ENCODE data around the gene UTS2B.

- no peak for TF ChIP-seq CTCF (IDR thresholded peaks at IDR 0.05)
- no peak for TF ChIP-seq POLR2A (IDR thresholded peaks at IDR 0.05)
Measured at GRCh38 chr3:191369616-191370010, 39.3 kb upstream of the UTS2B start.

Measured in uterus (tissue), 2 donors.